GM20000 (cell line): ENCODE measurements around the gene ZDHHC21.

ENCODE experiments used
- DNase-seq: peaks from one replicate; pipeline ENCODE4 v3.0.0; 2012; ENCODE audit warnings: low spot score
- TF ChIP-seq, protein P1 (sequence below): IDR thresholded peaks from 2 replicates; pipeline ENCODE4 v1.5.1; 2012; ENCODE audit warnings: mild to moderate bottlenecking, control low read depth; ENCODE audit errors: extremely low read depth, missing control alignments

Gene ZDHHC21

GRCh38 chr9:14640294-14640693 lies 52.9 kb downstream of the ZDHHC21 start:
- no peak for DNase-seq
- TF ChIP-seq, protein P1, sequence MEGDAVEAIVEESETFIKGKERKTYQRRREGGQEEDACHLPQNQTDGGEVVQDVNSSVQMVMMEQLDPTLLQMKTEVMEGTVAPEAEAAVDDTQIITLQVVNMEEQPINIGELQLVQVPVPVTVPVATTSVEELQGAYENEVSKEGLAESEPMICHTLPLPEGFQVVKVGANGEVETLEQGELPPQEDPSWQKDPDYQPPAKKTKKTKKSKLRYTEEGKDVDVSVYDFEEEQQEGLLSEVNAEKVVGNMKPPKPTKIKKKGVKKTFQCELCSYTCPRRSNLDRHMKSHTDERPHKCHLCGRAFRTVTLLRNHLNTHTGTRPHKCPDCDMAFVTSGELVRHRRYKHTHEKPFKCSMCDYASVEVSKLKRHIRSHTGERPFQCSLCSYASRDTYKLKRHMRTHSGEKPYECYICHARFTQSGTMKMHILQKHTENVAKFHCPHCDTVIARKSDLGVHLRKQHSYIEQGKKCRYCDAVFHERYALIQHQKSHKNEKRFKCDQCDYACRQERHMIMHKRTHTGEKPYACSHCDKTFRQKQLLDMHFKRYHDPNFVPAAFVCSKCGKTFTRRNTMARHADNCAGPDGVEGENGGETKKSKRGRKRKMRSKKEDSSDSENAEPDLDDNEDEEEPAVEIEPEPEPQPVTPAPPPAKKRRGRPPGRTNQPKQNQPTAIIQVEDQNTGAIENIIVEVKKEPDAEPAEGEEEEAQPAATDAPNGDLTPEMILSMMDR, result no peak

GRCh38 chr9:14633906-14634565 lies 59.2 kb downstream of the ZDHHC21 start:
- DNase-seq, result no peak
- TF ChIP-seq, protein P1, result no peak

GRCh38 chr9:14633148-14633547 lies 60.1 kb downstream of the ZDHHC21 start:
- DNase-seq, result no peak
- TF ChIP-seq, protein P1, result no peak

- TF ChIP-seq, protein P1, result no peak
- DNase-seq, result no peak
Observed at GRCh38 chr9:14627513-14627912, 65.7 kb downstream of the ZDHHC21 start.

DNA sequence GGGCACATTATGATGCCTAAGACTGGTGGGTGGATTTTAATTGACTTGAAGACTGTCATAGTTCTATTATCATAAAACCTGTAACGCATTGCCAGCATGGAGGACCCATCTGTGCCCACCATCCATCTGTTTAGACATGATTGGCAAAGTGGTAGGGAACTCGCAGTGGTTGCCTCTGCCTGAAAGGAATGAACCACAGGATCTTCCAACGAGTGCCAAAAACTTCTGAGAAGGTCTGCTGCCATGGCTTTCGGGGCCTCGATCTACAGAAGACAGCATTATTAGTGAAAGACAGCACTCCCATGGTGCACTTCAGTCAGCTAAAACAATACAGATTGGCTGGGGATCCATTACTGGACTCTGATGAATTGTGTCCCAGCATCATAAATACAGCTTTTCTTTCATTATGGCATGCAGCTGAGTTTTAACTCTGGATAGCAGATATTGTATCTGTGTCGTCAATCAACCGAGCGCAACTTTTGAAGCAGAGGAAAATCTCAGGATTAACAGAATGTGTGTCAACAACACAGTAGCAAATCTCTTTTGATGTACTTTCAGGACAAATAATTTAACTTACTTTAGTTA lies 74.3 kb downstream of the ZDHHC21 start:
- DNase-seq, result no peak
- TF ChIP-seq, protein P1, result no peak

- TF ChIP-seq, protein P1, result peak; percentile 45
- DNase-seq, result peak; percentile 14
Observed at GRCh38 chr9:14616188-14616982, 76.8 kb downstream of the ZDHHC21 start.

- no peak for DNase-seq
- TF ChIP-seq, protein P1, result no peak
Observed at GRCh38 chr9:14608540-14608939, 84.7 kb downstream of the ZDHHC21 start.
